Stimulated activated CD8-positive, alpha-beta memory T cell treated with anti-CD3 and anti-CD28 coated beads, Interleukin-4, amount 100 ng/mL, for 24 hours (primary cell): Measurements from ENCODE around the gene LINC00237.

Experiments
- DNase-seq: peaks from one replicate; pipeline ENCODE4 v3.0.0-alpha.2; 2020; ENCODE audit warnings: low read depth

LINC00237 gene

GRCh38 chr20:21125072-21125848 lies 19.1 kb upstream of the LINC00237 start:
- no peak for DNase-seq

- no peak for DNase-seq
Measured at GRCh38 chr20:21124190-21124589, 18.0 kb upstream of the LINC00237 start.

GRCh38 chr20:21118782-21119181 lies 12.6 kb upstream of the LINC00237 start:
- no peak for DNase-seq

DNA sequence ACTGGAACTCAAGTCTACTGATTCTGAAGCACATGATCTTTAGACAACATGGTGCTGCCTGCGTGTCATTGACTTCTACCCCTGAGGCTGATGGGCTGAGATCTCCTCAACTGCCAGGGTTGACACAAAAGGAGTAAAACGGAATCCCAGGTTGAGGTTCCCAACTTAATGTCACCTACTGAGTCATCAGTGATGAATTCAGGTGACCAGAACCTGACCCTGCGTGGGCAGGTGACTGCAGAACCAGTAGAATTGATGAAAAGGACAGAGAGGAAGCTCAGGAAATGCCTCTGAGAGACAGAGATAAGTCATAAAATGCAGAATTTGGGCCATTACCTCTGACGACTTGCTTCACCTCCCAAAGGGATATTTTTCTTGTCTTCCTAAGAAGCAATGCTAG lies 12.0 kb upstream of the LINC00237 start:
- DNase-seq: no peak

- no peak for DNase-seq
Measured at GRCh38 chr20:21117521-21117920, 11.4 kb upstream of the LINC00237 start.

DNA sequence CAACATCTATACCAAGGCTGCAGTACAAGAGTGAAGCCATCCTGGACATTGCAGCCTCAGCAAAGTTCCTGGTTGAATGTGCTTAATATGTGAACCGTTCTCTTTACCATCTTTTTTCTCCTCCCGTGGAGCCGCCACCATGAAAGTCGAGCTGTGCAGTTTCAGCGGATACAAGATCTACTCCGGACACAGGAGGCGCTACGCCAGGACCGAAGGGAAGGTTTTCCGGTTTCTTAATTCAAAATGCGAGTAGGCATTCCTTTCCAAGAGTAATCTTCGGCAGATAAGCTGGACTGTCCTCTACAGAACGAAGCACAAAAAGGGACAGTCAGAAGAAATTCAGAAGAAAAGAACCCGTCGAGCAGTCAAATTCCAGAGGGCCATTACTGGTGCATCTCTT lies 8.4 kb upstream of the LINC00237 start:
- DNase-seq: no peak

DNA sequence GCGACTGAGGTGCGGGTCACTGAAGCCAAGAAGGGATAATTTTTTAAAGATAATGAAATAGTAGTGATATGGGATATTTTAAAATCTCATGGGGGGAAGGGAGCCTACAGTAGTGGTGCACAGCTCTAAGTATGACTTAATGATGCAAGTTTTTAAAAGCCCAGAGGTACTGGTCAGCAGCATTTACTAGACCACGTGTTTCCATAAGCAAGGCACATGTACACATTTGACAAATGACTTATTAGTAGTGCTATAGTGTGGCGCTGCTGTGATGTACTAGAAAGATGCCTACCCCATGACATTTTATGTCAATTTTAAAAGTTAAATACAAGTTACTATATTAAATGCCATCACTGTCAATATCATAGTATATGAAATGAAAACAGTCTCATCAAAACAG lies 7.5 kb upstream of the LINC00237 start:
- DNase-seq: no peak

- DNase-seq: no peak
Measured at GRCh38 chr20:21111416-21111815, 5.3 kb upstream of the LINC00237 start.

- DNase-seq: no peak
Measured at GRCh38 chr20:21110811-21111210, 4.7 kb upstream of the LINC00237 start.

DNA sequence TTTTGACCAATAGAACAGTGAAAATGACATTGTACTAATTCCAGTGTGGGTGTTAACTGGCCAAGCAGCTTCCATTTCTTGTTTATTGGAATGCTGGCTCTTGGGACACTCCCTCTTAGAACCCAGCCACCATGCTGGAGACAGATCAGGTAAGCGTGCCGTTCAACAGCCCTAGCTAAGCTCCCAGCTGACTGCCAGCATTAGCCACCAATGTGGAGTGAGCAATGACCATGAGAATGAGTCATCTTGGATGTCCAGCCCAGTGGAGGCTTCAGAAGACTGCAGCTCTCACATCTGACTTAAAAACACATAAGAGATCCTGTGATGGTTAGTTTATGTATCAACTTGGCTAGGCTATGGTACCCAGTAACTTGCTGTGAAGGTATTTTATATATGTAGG lies 3.0 kb upstream of the LINC00237 start:
- no peak for DNase-seq

GRCh38 chr20:21105429-21106170 lies 558 bp downstream of the LINC00237 start:
- no peak for DNase-seq

DNA sequence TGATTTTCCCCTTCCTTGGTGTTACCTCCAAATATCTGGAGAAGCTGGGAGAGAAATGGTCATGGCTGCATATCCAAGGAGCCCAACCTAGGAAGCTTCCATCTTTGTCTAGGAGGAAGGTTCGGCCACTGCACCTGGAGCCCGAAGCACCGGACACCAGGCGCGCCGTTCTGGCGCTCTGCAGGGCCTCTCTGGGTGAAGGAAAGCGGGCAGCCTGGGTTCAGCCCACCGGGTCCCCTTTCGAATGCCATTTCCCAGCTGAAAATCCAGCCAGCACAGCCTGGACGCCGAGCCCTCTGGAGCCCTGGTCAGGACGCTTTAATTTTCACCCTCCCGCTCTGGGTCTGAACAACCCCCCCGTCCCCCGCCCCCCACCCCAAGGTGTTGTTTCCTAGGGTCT lies 1.2 kb downstream of the LINC00237 start:
- DNase-seq: no peak

DNA sequence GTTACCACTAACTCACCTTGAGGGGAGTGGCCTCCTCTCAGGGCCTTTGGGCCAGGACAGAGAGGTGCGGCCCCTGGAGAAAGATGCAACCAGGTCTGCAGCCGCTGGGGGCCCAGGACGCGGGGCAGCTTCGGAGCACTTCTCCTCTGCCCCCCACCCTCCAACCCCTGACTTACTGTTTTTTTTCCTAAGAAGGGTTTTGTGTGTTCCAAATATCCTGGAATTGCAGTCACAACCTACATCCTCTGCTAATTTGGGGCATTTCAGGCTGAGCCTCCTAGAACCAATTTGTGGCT lies 1.7 kb downstream of the LINC00237 start:
- DNase-seq: no peak

DNA sequence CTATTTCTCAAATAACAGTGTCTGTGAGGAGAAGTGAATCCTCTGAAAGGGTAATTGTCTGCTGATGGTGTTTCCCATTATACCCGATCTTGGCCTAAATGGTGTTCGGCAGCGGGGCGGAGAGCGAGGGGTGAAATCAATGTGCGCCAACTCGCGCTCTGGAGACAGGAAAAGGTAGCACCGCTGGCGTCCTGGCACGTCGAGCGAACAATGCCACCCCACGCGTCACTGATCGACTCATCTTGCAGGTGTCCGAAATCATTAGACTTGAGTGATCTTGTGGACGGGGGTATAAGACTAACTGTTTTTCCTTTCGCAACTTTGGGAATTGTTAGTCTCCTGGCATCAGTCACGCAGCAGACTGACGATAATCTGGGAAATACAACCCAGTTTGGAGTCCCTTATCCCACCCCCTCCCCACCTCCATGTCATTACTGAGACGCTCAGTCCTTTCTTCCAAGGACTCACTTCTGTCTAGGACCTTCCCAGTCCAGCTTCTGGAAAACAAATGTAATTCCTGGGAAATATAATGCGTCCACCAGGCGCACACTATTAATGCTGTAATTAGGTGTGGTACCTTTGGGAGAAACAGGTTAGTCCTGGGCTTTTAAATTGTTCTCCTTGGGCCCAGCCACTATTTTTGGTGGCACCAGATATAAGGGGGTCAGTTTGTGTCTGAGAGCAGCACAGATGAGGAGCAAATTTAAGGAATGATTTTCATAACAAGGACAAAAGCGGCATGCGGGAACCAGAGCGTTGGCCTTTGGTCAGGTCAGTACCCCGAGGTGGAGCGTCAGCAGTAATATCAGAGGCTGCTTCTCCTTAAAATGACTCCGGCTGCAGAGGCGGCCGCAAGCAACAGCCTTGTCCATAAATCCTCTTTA lies 2.3 kb downstream of the LINC00237 start:
- DNase-seq: no peak

GRCh38 chr20:21102603-21103311 lies 3.4 kb downstream of the LINC00237 start:
- no peak for DNase-seq

DNA sequence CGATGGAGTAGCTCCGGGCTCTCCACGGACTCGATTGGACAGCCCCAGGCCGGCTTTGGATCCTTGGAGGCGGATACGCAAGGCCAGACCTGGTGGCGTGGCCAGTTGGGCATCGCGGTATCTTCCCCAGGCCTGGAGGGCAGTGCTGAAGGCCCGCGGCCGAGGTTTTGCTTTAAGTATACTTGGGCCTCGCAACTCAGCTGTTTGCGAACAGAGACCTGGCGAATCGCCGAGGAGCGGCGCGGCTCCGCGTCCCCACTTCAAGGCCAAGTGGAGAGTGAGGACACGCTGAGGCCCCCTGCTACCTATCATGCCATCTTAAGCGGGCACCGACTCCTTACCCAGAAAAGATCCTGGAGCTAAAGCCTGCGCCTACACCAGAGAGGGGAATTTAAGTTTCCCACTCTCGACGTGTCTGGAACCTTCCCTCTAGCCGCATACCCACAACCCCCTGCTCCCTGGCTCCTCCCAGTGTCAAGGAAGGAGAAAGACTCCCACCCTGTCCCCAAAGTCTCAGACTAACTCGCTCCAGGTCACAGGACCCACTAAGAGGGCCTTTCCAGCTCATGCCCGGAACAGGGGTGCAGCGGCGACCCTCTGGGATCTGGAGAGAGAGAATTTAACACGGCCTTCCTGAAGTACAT lies 4.1 kb downstream of the LINC00237 start:
- DNase-seq: no peak

- no peak for DNase-seq
Measured at GRCh38 chr20:21101453-21101931, 4.7 kb downstream of the LINC00237 start.

DNA sequence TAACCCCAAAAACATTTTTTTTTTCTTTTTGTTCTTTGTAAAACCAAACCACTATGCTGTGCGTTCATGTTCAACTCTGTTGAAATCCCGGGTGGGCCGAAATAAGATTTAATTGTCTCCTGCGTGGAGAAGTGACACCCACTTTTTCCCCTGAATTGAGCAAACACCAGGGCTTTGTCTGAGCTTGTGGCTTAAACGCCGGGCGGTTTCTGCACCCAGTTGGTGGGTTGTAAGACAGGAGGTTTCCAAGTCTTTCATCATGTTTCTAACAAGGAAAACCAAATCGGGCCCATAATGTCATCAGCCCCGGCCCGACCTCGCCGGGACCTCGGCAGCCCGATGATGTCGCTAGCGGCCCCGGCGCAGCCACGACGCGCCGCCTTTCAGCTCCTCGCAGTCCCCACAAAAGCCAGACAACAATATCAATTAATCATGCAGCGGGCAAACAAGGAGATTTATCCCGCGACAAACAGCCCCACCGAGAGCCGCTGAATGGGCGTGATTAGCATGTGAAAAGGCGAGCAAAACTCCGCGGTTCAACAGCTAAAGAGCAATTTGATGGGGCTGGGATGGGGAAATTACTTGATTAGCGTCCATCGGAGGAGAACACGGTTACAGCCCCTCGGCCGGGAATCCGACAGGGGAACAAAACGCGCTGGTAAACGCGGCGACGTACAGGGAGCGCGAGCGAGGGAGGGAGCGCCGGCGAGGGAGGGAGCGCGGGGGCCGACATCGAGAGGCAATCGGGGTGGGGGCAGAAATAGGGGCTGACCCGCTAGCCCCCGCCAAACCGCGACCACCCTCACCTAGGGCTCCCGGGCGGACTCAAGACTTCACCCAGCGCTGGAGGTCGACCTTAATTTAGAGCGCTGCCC lies 5.3 kb downstream of the LINC00237 start:
- DNase-seq: no peak

DNA sequence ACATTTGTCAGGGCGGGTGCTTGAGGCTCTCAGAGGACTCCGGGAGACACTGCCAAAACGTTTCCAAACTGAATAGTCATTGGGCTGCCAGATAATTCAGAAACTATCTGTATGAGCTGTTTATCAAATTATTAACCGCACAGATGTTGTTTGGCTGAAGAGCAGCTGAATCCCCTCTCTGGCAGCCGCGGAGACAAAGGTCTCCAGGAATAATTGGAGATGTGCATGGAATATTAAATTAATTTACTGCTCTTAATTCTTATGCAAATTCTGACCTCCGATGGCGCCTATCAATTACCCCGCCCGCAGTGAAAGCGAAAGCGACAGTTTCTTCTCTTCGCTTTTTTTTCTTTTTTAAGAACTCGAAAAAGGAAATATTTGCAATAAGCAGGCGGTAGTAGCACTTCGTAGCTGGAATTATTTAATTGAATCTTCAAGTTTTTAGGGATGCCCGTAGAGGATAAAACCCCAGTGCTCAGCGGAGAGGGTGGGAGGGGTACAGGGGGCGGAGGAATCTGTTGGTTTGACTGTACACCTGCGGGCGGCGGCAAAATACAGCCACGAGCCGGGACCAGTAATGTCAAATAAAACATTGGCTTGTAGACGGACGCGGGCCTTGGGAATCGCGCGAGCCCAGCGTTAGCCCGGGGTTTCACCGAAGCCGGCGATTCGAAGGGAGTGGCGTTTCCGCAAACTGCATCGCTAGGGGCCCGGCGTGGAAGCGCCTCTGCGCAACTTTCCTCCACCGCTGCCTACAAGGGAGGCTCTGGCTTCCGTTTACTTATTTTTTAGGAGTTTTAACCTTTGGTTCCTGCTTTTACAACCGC lies 6.2 kb downstream of the LINC00237 start:
- no peak for DNase-seq
